ENCODE results near the gene MORC2. TPM values are rescaled to one million over a fixed set of nuclear protein-coding genes. Genes with fewer than 3 reads are reported as not detected.
A peak's percentile ranks its signal among the peaks of the same experiment; 100 is the strongest.

MORC2 gene
- total and polyA plus RNA-seq, 5 experiments from 2014 or later: 6.1 to 51.2 (median 22.3) TPM

- ATAC-seq (no peak), DNase-seq (no peak)
- Mint-ChIP-seq H3K27me3 (no peaks in the 10 kb centered on the region), H3K4me1 (peaks cover 0 to 10% (median 2%) of the 10 kb centered on the region in 4 donors), H3K9me3 (peaks cover 21 to 97% (median 65%) of the 10 kb centered on the region in 9 donors), H3K36me3 (peaks cover 7 to 76% (median 33%) of the 10 kb centered on the region in 3 donors), H3K27ac (no peak overlapping the region), H3K4me3 (no peak overlapping the region)
- POLR2A ChIA-PET: interaction anchor here (6.1 kb wide), 1 partner anchor 11 kb away, joined by 45 read pairs; the partner anchor contains the start of genes MORC2 and TUG1
Observed at GRCh38 chr22:30979932-30980331, 11.4 kb upstream of the MORC2 start.

GRCh38 chr22:30978304-30978962 is 9.9 kb upstream of the MORC2 start:
- no peak overlapping the region for H3K27ac Mint-ChIP-seq
- peaks cover 9 to 96% (median 62%) of the 10 kb centered on the region in 9 donors for H3K9me3 Mint-ChIP-seq

GRCh38 chr22:30970356-30970746 is 1.8 kb upstream of the MORC2 start:
- peaks cover 47 to 77% (median 49%) of the 10 kb centered on the region in 3 donors for H3K36me3 Mint-ChIP-seq

More at GRCh38 chr22:30978304-30978962, 9.9 kb upstream of the MORC2 start:
- DNase-seq (no peak), ATAC-seq (no peak)
- Mint-ChIP-seq H3K27me3 (no peaks in the 10 kb centered on the region), H3K4me1 (peaks cover 0 to 10% (median 3%) of the 10 kb centered on the region in 4 donors), H3K4me3 (no peak overlapping the region), H3K36me3 (peaks cover 18 to 75% (median 48%) of the 10 kb centered on the region in 3 donors)
- POLR2A ChIA-PET: interaction anchor here (0.7 to 6.1 kb wide), 3 partner anchors 9 to 57 kb away, joined by 3 to 45 read pairs (median 3); partner anchors contain the start of genes MORC2 and TUG1

GRCh38 chr22:30969532-30970355 is 1.2 kb upstream of the MORC2 start:
- H3K9me3 Mint-ChIP-seq: peaks cover 0 to 92% (median 34%) of the 10 kb centered on the region in 9 donors
- peak overlapping the region; percentile 80 to 98 (median 96) for H3K27ac Mint-ChIP-seq
- H3K4me3 Mint-ChIP-seq: peak overlapping the region; percentile 81 to 96 (median 90)
- peaks cover 43 to 77% (median 48%) of the 10 kb centered on the region in 3 donors for H3K36me3 Mint-ChIP-seq
- POLR2A ChIA-PET: interaction anchor here (0.6 to 7.2 kb wide), 22 partner anchors 10 to 783 kb away, joined by 3 to 86 read pairs (median 6); partner anchors contain the start of genes DEPDC5, PATZ1, PES1 and PIK3IP1
- no peaks in the 10 kb centered on the region for H3K27me3 Mint-ChIP-seq
- peak in 1 of 10 donors; percentile 28 for DNase-seq
- peak in 1 of 2 donors; percentile 2 for ATAC-seq
- peaks cover 13 to 60% (median 39%) of the 10 kb centered on the region in 4 donors for H3K4me1 Mint-ChIP-seq

More at GRCh38 chr22:30970356-30970746, 1.8 kb upstream of the MORC2 start:
- peak overlapping the region; percentile 78 to 97 (median 86) for H3K27ac Mint-ChIP-seq
- ATAC-seq: no peak
- H3K27me3 Mint-ChIP-seq: no peaks in the 10 kb centered on the region
- H3K4me3 Mint-ChIP-seq: peak overlapping the region; percentile 81 to 96 (median 88)
- H3K9me3 Mint-ChIP-seq: peaks cover 0 to 92% (median 32%) of the 10 kb centered on the region in 9 donors
- POLR2A ChIA-PET: interaction anchor here (1.3 to 7.2 kb wide), 12 partner anchors 9 to 321 kb away, joined by 5 to 86 read pairs (median 38); partner anchors contain the start of genes PIK3IP1, RNF185, SELENOM and SMTN
- DNase-seq: no peak
- peaks cover 13 to 55% (median 39%) of the 10 kb centered on the region in 4 donors for H3K4me1 Mint-ChIP-seq

- H3K27me3 Mint-ChIP-seq: no peaks in the 10 kb centered on the region
- H3K4me3 Mint-ChIP-seq: peak within 1 kb of the TSS; percentile 89 to 97 (median 93)
- DNase-seq: peak; percentile 91 to 99 (median 98)
- H3K36me3 Mint-ChIP-seq: peaks cover 36 to 76% (median 41%) of the 10 kb centered on the region in 3 donors
- peak; percentile 92 to 94 for ATAC-seq
- H3K4me1 Mint-ChIP-seq: peaks cover 13 to 63% (median 42%) of the 10 kb centered on the region in 4 donors
- POLR2A ChIA-PET: interaction anchor here (0.6 to 7.2 kb wide), 26 partner anchors 11 to 784 kb away, joined by 3 to 86 read pairs (median 5); partner anchors contain the start of genes CCDC157, DEPDC5, PATZ1 and PES1
- H3K27ac Mint-ChIP-seq: peak within 1 kb of the TSS; percentile 93 to 98 (median 97)
- peaks cover 0 to 92% (median 27%) of the 10 kb centered on the region in 9 donors for H3K9me3 Mint-ChIP-seq
Observed at GRCh38 chr22:30968924-30969531, 454 bp upstream of the MORC2 start, which contains the start of gene TUG1. Gene TUG1 (plus strand): TSS chr22:30969265.

GRCh38 chr22:30964858-30965257 is 3.7 kb downstream of the MORC2 start:
- peaks cover 0 to 58% (median 11%) of the 10 kb centered on the region in 9 donors for H3K9me3 Mint-ChIP-seq
- ATAC-seq (no peak), DNase-seq (no peak)
- peak overlapping the region in 1 of 10 donors; percentile 27 for H3K27ac Mint-ChIP-seq
- no peaks in the 10 kb centered on the region for H3K27me3 Mint-ChIP-seq
- H3K4me1 Mint-ChIP-seq: peaks cover 3 to 35% (median 21%) of the 10 kb centered on the region in 4 donors
- peaks cover 5 to 44% (median 20%) of the 10 kb centered on the region in 3 donors for H3K36me3 Mint-ChIP-seq
- H3K4me3 Mint-ChIP-seq: no peak overlapping the region
- POLR2A ChIA-PET: interaction anchor here (0.6 to 7.2 kb wide), 2 partner anchors 10 to 70 kb away, joined by 5 to 53 read pairs; no protein-coding TSS in a partner anchor

GRCh38 chr22:30955153-30955552 is 13.4 kb downstream of the MORC2 start:
- DNase-seq (peak in 2 of 10 donors; percentile 33 to 41), ATAC-seq (peak; percentile 53 to 65)
- H3K27me3 Mint-ChIP-seq: no peaks in the 10 kb centered on the region
- POLR2A ChIA-PET: interaction anchor here (0.6 to 4.8 kb wide), 7 partner anchors 9 to 205 kb away, joined by 3 to 53 read pairs (median 6); partner anchors contain the start of genes MORC2, RNF185 and TUG1
- H3K4me1 Mint-ChIP-seq: peaks cover 40 to 86% (median 75%) of the 10 kb centered on the region in 4 donors
- H3K4me3 Mint-ChIP-seq: peak overlapping the region; percentile 11 to 85 (median 75)
- H3K36me3 Mint-ChIP-seq: peaks cover 0 to 22% (median 6%) of the 10 kb centered on the region in 3 donors
- peak overlapping the region; percentile 85 to 95 (median 93) for H3K27ac Mint-ChIP-seq
- H3K9me3 Mint-ChIP-seq: no peaks in the 10 kb centered on the region

- H3K27ac Mint-ChIP-seq: peak overlapping the region in 7 of 10 donors; percentile 3 to 78 (median 61)
- H3K4me1 Mint-ChIP-seq: peaks cover 44 to 75% (median 67%) of the 10 kb centered on the region in 4 donors
- H3K9me3 Mint-ChIP-seq: no peaks in the 10 kb centered on the region
- H3K36me3 Mint-ChIP-seq: peaks cover 0 to 28% (median 22%) of the 10 kb centered on the region in 3 donors
- no peaks in the 10 kb centered on the region for H3K27me3 Mint-ChIP-seq
- no peak for ATAC-seq
- DNase-seq: no peak
- POLR2A ChIA-PET: interaction anchor here (0.9 to 4.8 kb wide), 3 partner anchors 10 to 143 kb away, joined by 3 to 53 read pairs (median 3); partner anchors contain the start of genes MORC2 and TUG1
- H3K4me3 Mint-ChIP-seq: peak overlapping the region in 1 of 10 donors; percentile 11
Observed at GRCh38 chr22:30953206-30953605, 15.4 kb downstream of the MORC2 start.

- POLR2A ChIA-PET: interaction anchor here (0.6 to 4.0 kb wide), 6 partner anchors 9 to 449 kb away, joined by 3 to 36 read pairs (median 4); partner anchors contain the start of genes MORC2 and TUG1
- Mint-ChIP-seq H3K9me3 (no peaks in the 10 kb centered on the region), H3K36me3 (peaks cover 9 to 43% (median 39%) of the 10 kb centered on the region in 3 donors), H3K27me3 (no peaks in the 10 kb centered on the region), H3K4me1 (peaks cover 44 to 64% (median 53%) of the 10 kb centered on the region in 4 donors), H3K4me3 (no peak overlapping the region), H3K27ac (peak overlapping the region in 3 of 10 donors; percentile 1 to 43 (median 27))
- DNase-seq: no peak
- ATAC-seq: no peak
Observed at GRCh38 chr22:30949934-30950660, 18.5 kb downstream of the MORC2 start.

- no peak overlapping the region for H3K4me3 Mint-ChIP-seq
- ATAC-seq: no peak
- no peaks in the 10 kb centered on the region for H3K27me3 Mint-ChIP-seq
- peaks cover 50 to 64% (median 56%) of the 10 kb centered on the region in 4 donors for H3K4me1 Mint-ChIP-seq
- peaks cover 14 to 52% (median 51%) of the 10 kb centered on the region in 3 donors for H3K36me3 Mint-ChIP-seq
- DNase-seq: no peak
- POLR2A ChIA-PET: interaction anchor here (1.0 to 4.0 kb wide), 3 partner anchors 8 to 270 kb away, joined by 3 to 36 read pairs (median 13); partner anchors contain the start of genes MORC2 and TUG1
- no peaks in the 10 kb centered on the region for H3K9me3 Mint-ChIP-seq
- H3K27ac Mint-ChIP-seq: peak overlapping the region in 7 of 10 donors; percentile 26 to 83 (median 65)
Observed at GRCh38 chr22:30948930-30949342, 19.6 kb downstream of the MORC2 start.
